BE2C (cell line): ENCODE measurements around the gene PPFIBP2.
A peak's percentile ranks its signal among the peaks of the same experiment; 100 is the strongest.

ENCODE experiments used
- DNase-seq: peaks from one replicate; pipeline ENCODE4 v3.0.0-alpha.2; 2020
- H3K27me3 ChIP-seq: fragments of 250-450 bp; sonication (Bioruptor Pico); 2 replicates; pipeline ENCODE4 v1.5.1; 2020; ENCODE audit warnings: mild to moderate bottlenecking
- H3K36me3 ChIP-seq: fragments of 250-450 bp; sonication (Bioruptor Pico); 2 replicates; pipeline ENCODE4 v1.5.1; 2020; ENCODE audit warnings: mild to moderate bottlenecking
- H3K4me1 ChIP-seq: fragments of 250-450 bp; sonication (Bioruptor Pico); 2 replicates; pipeline ENCODE4 v1.5.1; 2020
- H3K4me3 ChIP-seq: 2 replicates; pipeline ENCODE4 v1.5.1; 2011; ENCODE audit warnings: low read depth, low read length
- H3K9me3 ChIP-seq: fragments of 250-450 bp; sonication (Bioruptor Pico); 2 replicates; pipeline ENCODE4 v1.5.1; 2020
- CTCF ChIP-seq: IDR thresholded peaks from 2 replicates; pipeline ENCODE4 v1.5.1; 2012; ENCODE audit warnings: mild to moderate bottlenecking, low read depth, low read length

PPFIBP2 gene

GRCh38 chr11:7546324-7546791, 32.6 kb downstream of the PPFIBP2 start:
- DNase-seq: no peak
- no peaks in the 10 kb centered on the region for H3K27me3 ChIP-seq
- no peaks in the 10 kb centered on the region for H3K9me3 ChIP-seq
- H3K4me1 ChIP-seq: peaks cover 16% of the 10 kb centered on the region
- H3K4me3 ChIP-seq: no peak overlapping the region
- TF ChIP-seq CTCF: no peak
- H3K36me3 ChIP-seq: no peaks in the 10 kb centered on the region

- Histone ChIP-seq H3K9me3 (no peaks in the 10 kb centered on the region), H3K27me3 (no peaks in the 10 kb centered on the region), H3K4me1 (peaks cover 4% of the 10 kb centered on the region), H3K4me3 (no peak overlapping the region), H3K36me3 (no peaks in the 10 kb centered on the region)
- TF ChIP-seq CTCF: no peak
- DNase-seq: no peak
Observed at GRCh38 chr11:7547687-7548086, 33.9 kb downstream of the PPFIBP2 start.

GRCh38 chr11:7548659-7549274, 35.0 kb downstream of the PPFIBP2 start:
- TF ChIP-seq CTCF: peak; percentile 50
- Histone ChIP-seq H3K4me1 (no peaks in the 10 kb centered on the region), H3K4me3 (no peak overlapping the region), H3K27me3 (no peaks in the 10 kb centered on the region), H3K9me3 (no peaks in the 10 kb centered on the region), H3K36me3 (no peaks in the 10 kb centered on the region)
- DNase-seq: peak; percentile 22

- no peaks in the 10 kb centered on the region for H3K36me3 ChIP-seq
- no peak for DNase-seq
- TF ChIP-seq CTCF: no peak
- 0 out of 2 replicates have a peak, but pooled peaks cover 2% of the 10 kb centered on the region for H3K4me1 ChIP-seq
- no peaks in the 10 kb centered on the region for H3K27me3 ChIP-seq
- no peaks in the 10 kb centered on the region for H3K9me3 ChIP-seq
- no peak overlapping the region for H3K4me3 ChIP-seq
Observed at GRCh38 chr11:7549681-7550080, 35.9 kb downstream of the PPFIBP2 start.

- Histone ChIP-seq H3K4me3 (no peak overlapping the region), H3K4me1 (0 out of 2 replicates have a peak, but pooled peaks cover 11% of the 10 kb centered on the region), H3K9me3 (no peaks in the 10 kb centered on the region), H3K36me3 (no peaks in the 10 kb centered on the region), H3K27me3 (no peaks in the 10 kb centered on the region)
- no peak for DNase-seq
- no peak for TF ChIP-seq CTCF
Observed at GRCh38 chr11:7551571-7551970, 37.8 kb downstream of the PPFIBP2 start.

GRCh38 chr11:7552666-7553065, 38.9 kb downstream of the PPFIBP2 start:
- no peak for TF ChIP-seq CTCF

More at GRCh38 chr11:7552666-7553065, 38.9 kb downstream of the PPFIBP2 start:
- 0 out of 2 replicates have a peak, but pooled peaks cover 11% of the 10 kb centered on the region for H3K4me1 ChIP-seq
- H3K4me3 ChIP-seq: no peak overlapping the region
- no peaks in the 10 kb centered on the region for H3K9me3 ChIP-seq
- H3K27me3 ChIP-seq: no peaks in the 10 kb centered on the region
- no peak for DNase-seq
- no peaks in the 10 kb centered on the region for H3K36me3 ChIP-seq
